Dermis microvascular lymphatic vessel endothelial cell (primary cell): Measurements from ENCODE around the gene EPN1. TPM values are rescaled to one million over a fixed set of nuclear protein-coding genes. Genes with fewer than 3 reads are reported as not detected.

Source experiments
- DNase-seq, 2 donors: peaks; one replicate each; pipeline versions ENCODE4 v3.0.0 to v3.0.0-alpha.2; 2010; ENCODE audit warnings: low read depth in 2 of 2
- total RNA-seq: library from RNA; depleted of rRNA; stranded (reverse); fragments of >200 nt; gene quantifications from 2 replicates; pipeline ENCODE4 v1.2.1, GENCODE V29; 2014

Gene EPN1
- total RNA-seq, 1 donor from 2014 or later = 25.0 TPM

- DNase-seq = no peak
Observed at GRCh38 chr19:55646889-55647731, 27.9 kb upstream of the EPN1 start.

DNA sequence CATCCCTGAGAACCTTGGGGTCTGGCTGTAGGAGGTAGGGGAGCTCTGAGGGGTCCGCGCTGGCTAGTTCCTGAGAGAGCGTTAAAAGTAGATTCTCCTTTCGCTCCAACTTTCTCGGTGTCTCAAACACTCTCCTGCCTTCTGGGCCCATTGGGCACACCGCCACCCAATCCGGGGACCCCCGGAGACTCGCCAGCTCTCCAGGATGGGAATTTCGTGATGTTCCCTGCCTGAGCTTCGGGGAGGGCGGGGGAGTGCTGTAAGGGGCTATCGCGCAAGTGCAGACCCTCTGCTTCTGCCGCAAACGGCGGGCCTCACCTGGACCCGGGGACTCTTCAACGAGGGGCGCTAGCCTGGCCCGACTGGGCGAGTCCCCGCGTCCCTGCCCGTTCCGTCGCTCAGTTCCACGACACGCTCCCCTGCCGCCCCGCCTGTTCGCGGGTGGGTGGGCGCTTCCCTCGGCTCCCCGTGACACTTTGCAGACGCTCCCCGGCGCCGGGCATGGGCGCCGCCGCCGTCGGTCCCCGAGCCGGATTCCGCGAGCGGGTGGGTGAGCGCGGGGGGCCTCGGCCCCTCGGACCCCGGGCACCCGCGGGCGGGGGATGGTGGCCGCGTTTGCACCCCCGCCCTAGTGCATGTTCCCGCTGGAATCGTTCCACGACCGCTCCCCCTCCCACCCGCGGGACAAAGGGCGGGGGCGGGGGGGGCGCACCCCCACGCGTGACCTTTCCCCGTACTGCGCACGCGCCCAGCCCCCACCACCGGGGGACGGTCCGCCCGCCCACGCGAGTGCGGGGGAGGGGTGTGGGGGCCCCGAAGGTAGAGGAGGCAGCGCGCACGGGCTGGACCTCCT lies 27.1 kb upstream of the EPN1 start, which contains the start of gene CCDC106:
Gene CCDC106 (plus strand): TSS at position 481 of the 853 bp plus-strand sequence. CDS start 835 bp downstream, outside the sequence.
- peak in 1 of 2 donors; percentile 70 for DNase-seq

- peak in 1 of 2 donors; percentile 17 for DNase-seq
Observed at GRCh38 chr19:55648585-55649267, 26.3 kb upstream of the EPN1 start.

DNA sequence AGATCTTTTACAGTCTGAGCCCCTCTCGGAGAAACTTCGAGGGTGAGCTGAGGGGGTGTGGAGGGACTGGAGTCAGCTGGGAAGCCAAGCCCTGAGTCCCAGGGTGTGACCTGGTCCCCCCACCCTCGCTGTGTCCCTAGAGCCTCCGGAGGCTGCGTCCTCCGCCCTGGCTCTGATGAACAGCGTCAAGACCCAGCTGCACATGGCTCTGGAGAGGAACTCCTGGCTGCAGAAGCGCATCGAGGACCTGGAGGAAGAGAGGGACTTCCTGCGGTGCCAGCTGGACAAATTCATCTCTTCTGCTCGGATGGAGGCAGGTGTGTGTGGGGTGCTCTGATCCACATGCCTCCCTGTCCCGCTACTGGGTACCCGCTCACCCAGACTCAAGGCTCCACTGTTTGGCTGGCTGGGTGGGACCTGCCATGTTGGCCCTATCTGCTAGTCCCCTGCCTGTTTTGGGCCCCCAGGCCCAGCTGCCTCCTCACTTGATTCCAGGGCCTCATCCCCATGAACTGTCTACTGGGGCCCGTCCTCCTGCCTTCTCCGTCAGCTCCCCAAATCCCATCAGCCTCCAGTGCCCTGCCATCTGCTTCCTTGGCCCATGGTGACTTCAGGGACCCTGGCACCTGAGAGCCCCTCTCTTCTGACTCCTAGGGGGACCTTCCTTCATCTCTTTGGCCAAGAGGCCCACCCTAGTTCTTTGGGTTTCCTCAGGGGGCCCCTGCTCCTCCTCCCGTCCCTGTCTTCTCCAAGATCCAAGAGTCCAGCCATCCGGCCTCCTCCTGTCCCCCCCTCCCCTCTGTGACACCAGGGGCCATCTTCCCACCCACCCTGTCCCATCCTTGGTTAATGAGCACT lies 25.5 kb upstream of the EPN1 start:
- no peak for DNase-seq

- DNase-seq = no peak
Observed at GRCh38 chr19:55650126-55650557, 24.9 kb upstream of the EPN1 start.

DNA sequence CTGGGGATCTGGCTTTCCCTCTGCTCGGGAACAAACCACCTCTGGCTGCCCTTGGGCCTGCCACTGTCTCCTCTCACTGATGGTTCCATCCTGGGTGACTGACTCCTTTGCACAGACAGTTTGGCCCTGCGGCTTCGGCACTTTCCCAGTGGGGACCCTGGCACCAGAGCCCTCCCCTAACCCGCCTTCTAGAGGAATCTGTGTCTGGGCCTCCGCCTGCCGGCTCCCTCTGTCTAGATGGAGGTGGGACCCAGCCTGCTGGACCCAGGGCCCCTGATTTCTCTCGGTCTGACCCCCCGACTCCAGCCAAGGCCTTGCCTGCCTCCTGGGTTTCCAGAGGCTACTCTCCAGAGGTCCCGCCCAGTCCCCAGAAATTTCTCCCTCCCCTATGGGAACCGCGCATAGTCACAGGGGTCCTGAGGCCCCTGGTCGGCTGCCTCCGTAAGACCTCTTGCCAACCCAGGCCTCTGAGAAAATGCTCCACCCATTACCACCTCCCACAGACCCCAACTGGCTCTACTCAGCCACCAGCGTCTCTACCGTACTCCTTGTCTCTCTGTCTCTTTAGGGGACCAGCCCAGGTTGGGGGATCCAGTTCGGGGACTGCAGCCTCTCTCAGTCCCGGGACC lies 24.3 kb upstream of the EPN1 start:
- no peak for DNase-seq

DNA sequence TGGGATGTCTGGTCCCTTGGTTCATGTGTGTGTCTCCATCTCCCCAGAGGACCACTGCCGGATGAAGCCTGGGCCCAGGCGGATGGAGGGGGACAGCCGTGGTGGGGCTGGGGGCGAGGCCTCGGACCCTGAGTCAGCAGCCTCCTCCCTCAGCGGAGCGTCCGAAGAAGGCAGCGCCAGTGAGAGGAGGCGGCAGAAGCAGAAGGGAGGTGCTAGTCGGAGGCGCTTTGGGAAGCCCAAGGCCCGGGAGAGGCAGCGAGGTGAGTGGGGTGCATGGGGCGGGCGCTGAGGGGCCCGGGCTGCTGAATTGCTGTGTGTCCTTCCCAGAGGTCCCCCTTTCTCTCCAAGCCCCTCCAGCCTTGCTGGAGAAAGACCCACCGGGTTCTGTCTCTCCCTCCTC lies 23.8 kb upstream of the EPN1 start:
- no peak for DNase-seq

GRCh38 chr19:55652311-55653128 lies 22.5 kb upstream of the EPN1 start:
- DNase-seq = no peak

GRCh38 chr19:55653651-55654322 lies 21.2 kb upstream of the EPN1 start:
- peak; percentile 97 to 98 for DNase-seq

DNA sequence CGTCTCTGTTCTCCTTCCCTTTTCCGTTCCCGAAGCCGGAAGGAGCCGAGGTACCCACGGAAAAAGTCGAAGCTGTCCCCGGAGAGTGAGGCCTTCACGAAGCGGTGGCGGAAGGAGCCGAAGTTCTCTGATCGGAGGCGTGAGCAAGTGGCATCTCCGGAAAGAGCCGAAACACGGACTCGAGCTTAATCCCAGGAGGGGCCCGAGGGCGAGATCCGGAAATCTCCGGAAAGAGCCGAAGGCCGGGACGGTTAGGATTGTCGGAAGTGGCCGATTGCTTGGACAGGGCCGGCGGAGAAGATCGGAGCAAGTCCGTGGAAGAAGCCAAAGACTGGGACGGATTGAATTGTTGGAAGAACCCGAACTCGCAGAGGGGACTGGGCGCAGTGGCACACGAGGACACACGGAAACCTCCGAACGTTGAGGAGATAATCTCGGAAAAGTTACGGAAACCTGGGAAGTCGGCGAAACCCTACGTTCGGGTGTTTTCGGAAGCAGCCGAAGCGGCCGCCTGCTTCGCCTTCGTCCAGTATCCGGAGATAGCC lies 20.6 kb upstream of the EPN1 start:
- DNase-seq = peak; percentile 99

DNA sequence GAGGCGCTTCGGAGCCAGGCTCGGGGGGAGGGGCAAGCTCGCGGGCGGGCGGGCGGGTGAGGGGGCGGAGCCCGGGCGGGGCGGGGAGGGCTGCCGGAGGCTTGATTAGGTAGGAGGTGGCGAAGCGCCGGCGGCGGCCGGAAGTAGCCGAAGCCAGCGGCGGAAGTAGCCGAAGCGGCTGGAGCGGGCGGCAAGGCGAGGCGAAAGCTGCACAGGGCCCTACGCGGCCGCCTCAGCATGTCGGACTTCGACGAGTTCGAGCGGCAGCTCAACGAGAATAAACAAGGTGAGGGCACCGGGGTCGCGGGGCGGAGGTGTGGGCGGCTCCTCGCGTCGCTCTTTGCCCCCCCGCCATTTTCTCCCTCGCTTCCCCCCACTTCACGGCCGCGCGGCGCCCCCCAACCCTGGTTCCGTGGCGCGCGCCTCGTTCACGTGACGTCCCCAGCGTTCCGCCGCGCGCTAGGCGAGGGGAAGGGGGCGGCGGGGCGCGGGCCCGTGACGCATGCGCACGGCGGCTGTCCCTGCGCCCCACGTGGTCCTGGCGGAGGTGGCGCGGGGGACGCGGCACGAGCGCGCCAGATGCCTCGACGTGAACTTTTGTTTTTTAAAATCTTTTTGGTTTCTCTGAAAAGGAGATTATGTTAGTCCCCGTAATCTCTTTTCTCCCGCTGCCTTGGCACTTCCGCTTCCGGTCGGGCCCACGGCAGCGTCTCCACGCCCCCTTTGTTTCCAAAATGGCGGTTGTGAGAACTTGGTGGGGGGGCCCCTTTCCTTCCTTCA lies 20.0 kb upstream of the EPN1 start, which contains the start of gene U2AF2:
Gene U2AF2 (plus strand): TSS at position 168 of the 780 bp plus-strand sequence. CDS start 70 bp downstream, at position 238.
- DNase-seq = peak in 1 of 2 donors; percentile 93

DNA sequence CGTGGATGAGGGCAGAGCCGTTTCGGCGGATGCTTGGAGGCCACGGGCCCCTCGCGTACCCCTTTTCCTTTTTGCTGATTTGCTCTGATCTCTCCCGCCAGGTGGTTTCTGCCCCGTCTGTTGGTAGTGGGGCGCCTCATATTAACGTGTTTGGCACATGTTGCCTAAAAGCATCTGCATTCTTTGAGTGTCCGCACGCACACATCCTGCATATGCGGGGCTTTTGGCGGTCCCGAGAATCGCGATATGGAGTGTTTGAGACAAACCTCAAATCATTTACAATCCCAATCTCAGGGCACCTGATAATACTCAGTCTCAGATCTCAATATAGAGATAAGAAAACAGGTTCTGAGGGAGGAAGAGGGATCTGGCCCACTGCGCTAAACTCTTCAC lies 19.4 kb upstream of the EPN1 start:
- no peak for DNase-seq

- no peak for DNase-seq
Observed at GRCh38 chr19:55656552-55656951, 18.5 kb upstream of the EPN1 start.

GRCh38 chr19:55656988-55657747 lies 17.9 kb upstream of the EPN1 start:
- peak in 1 of 2 donors; percentile 30 for DNase-seq

- no peak for DNase-seq
Observed at GRCh38 chr19:55658846-55659459, 16.1 kb upstream of the EPN1 start.

DNA sequence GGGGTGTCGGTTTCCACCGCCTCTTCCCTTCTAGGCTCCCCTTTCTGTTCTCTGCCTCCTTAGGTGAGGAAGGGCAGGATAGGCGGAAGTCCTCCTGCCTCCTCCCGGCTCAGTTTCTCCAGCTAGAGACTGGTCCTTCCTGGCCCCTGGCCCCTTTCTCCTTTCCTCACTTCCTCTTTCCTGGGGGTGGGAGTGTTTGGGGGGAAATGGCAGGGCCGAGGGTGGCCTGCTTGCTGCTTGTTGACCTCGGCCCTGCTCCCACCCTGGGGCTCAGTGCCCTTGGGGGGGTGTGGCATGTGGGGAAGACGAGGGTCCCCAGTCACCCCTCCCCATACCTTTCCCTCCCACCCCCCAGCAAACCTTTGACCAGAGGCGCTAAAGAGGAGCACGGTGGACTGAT lies 15.2 kb upstream of the EPN1 start:
- DNase-seq = no peak
